Suprapubic skin (tissue), 3 donors: ENCODE measurements around the gene TRIM29.

Experiments used
- EP300 ChIP-seq: sonication (generic); formaldehyde crosslinking; IDR thresholded peaks from one replicate; pipeline ENCODE4 v1.6.1; 2017; ENCODE audit warnings: antibody characterized with exemption
- TF ChIP-seq, protein P1 (sequence below), 2 donors: fragments of 200-600 bp in 1 of 2; fragments of 450-650 bp in 1 of 2; sonication (generic) in 1 of 2; IDR thresholded peaks; one replicate each; pipeline ENCODE4 v1.5.1; 2016 to 2019; ENCODE audit warnings: antibody characterized with exemption in 2 of 2, mild to moderate bottlenecking in 1 of 2, moderate library complexity in 1 of 2

DNA sequence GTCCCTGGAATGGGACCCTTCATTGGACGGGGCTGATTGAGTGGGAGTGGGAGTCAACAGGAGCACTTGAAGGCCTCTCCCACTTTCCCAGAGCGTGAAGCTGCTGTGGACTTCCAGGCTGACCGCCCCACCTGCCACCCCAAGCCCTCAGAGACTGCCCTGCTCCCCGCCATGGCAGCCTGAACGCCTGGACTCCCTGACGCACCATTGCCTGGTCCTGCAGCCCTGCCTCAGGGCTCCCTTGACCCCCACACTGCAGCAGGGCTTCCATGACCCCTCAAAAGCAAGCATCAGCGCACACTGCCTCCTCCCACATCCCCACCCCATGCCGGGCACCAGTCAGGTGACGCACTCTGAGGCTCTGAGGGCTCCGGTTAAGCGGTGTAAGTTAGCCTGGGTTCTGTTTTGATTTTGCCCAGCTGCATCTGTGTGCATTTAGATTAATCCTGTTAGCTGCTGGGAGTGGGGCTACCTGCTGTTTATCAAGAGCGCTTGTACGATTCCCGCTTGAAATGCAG, 39.4 kb downstream of the TRIM29 start:
- TF ChIP-seq, protein P1, sequence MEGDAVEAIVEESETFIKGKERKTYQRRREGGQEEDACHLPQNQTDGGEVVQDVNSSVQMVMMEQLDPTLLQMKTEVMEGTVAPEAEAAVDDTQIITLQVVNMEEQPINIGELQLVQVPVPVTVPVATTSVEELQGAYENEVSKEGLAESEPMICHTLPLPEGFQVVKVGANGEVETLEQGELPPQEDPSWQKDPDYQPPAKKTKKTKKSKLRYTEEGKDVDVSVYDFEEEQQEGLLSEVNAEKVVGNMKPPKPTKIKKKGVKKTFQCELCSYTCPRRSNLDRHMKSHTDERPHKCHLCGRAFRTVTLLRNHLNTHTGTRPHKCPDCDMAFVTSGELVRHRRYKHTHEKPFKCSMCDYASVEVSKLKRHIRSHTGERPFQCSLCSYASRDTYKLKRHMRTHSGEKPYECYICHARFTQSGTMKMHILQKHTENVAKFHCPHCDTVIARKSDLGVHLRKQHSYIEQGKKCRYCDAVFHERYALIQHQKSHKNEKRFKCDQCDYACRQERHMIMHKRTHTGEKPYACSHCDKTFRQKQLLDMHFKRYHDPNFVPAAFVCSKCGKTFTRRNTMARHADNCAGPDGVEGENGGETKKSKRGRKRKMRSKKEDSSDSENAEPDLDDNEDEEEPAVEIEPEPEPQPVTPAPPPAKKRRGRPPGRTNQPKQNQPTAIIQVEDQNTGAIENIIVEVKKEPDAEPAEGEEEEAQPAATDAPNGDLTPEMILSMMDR (IDR thresholded peaks at IDR 0.05) = no peak
- no peak for TF ChIP-seq EP300
